Activated CD4-positive, CD25-positive, alpha-beta regulatory T cell treated with anti-CD3 and anti-CD28 coated beads, Interleukin-2, amount 50 U/mL, for 72 hours (primary cell): ENCODE results near the gene RNASE4.

Experiments
- DNase-seq: peaks from one replicate; pipeline ENCODE4 v3.0.0; 2021

RNASE4 gene

GRCh38 chr14:20676072-20676471 lies 8.3 kb upstream of the RNASE4 start:
- DNase-seq, result no peak

- DNase-seq, result no peak
Observed at GRCh38 chr14:20679907-20680306, 4.5 kb upstream of the RNASE4 start.

- DNase-seq, result no peak
Observed at GRCh38 chr14:20680363-20680762, 4.0 kb upstream of the RNASE4 start.

- no peak for DNase-seq
Observed at GRCh38 chr14:20680843-20681347, 3.5 kb upstream of the RNASE4 start.

GRCh38 chr14:20681348-20682126 lies 2.8 kb upstream of the RNASE4 start:
- peak; percentile 86 for DNase-seq

DNA sequence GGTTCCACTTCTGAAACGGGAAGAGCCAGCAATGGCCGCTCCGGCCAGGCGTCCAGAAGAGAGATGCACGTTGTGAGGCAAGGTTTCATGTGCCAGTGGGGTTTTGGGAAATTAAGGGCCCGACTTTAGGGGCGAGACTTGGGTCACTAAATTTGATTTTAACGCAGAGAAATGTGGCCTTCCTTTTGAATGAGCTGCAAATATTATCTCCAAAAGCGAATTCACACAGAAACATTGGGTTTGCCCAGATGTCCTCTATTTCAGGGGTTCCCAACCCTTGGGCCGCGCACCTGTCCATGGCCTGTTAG lies 2.3 kb upstream of the RNASE4 start:
- DNase-seq, result no peak

DNA sequence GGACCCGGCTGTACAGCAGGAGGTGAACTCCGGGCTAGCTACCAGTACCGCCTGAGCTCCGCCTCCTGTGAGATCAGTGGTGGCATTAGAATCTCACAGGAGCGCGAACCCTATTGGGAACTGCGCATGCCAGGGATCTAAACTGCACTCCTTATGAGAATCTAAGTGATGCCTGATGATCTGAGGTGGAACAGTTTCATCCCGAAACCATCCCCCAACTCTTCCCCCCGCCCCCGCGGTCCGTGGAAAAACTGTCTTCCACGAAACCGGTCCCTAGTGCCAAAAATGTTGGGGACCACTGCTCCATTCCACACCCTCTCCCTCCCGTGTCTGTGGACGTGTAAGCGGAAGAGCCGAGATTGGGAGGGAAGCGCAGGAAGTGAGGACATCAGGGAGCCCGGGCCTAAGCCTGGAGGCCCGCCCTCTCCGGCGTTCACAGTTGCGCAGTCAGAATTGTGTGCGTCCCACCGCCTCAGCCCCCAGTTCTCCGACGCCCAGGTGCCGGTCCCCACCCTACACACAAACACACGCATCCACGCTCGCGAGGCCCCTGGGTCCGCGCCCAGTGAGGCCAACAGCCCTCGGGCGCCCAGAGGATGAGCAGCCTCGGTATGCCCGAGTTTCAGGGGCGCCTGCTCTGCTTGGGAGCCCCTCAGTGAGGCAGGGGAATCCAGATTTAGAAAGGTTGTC lies 1.8 kb upstream of the RNASE4 start:
- DNase-seq, result peak; percentile 79

- peak; percentile 82 for DNase-seq
Observed at GRCh38 chr14:20683125-20683890, 1.1 kb upstream of the RNASE4 start.

- no peak for DNase-seq
Observed at GRCh38 chr14:20684662-20685456, 499 bp downstream of the RNASE4 start.

DNA sequence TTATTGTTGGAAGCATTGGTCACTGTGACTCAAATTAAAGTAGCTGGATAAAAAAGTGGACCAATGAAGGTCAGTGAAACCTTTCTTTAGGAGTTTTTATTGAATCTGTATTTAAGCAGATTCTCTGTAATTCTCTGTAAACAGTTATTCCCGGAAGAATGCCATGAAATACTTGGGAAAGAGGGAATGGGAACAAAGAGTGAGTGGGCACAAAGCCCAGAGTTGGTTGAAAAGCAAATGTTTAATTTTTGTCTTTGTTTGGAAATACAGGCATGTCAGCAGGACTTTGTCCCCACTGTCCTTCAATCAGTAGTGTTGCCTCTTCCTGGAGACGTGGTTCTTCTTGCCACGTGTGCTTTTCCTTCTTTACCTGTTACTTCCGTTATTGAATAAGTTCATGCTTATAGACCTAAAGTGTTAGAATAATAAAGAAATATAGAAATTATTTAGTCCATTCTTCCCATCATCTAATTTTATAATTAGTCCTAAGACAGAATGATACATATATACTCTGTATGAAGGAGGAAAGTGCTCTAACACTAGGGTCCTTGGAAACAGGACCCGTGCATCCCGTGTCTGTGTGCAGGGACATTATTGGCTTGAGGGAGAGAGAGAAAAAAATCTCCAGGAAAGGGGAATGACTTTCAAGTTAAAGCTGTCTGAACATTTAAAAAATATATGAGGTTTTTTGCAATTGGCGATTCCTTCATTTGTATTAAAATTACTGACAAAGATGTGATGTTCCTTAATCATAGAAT lies 2.2 kb downstream of the RNASE4 start:
- DNase-seq, result no peak

- no peak for DNase-seq
Observed at GRCh38 chr14:20687362-20688166, 3.2 kb downstream of the RNASE4 start.

GRCh38 chr14:20688167-20688839 lies 3.9 kb downstream of the RNASE4 start, which contains the start of gene ANG:
TSS of gene ANG (plus strand) at chr14:20688764. CDS start at chr14:20693565, 4,801 bp downstream.
- DNase-seq, result no peak

GRCh38 chr14:20690848-20691640 lies 6.7 kb downstream of the RNASE4 start:
- DNase-seq, result no peak

GRCh38 chr14:20692116-20692751 lies 7.9 kb downstream of the RNASE4 start:
- no peak for DNase-seq

DNA sequence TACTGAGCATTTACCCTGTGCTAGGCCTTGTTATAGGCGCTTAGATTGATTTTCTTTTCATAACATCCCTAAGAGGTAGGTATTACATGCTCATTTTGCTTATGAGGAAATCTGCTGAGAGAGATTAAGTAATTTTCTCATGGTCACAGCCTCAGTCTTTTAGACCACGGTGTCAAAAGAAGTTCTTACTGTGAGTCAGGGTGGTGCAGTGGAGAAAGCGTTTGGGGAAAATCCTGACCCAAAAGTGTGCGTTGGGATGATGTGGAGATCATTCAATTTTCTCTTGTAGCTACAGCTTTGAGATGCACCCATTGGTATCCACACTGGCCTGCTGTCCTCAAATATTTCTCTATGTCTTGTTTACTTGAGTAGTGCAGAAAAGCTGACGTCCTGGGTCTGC lies 12.4 kb downstream of the RNASE4 start:
- DNase-seq, result no peak

DNA sequence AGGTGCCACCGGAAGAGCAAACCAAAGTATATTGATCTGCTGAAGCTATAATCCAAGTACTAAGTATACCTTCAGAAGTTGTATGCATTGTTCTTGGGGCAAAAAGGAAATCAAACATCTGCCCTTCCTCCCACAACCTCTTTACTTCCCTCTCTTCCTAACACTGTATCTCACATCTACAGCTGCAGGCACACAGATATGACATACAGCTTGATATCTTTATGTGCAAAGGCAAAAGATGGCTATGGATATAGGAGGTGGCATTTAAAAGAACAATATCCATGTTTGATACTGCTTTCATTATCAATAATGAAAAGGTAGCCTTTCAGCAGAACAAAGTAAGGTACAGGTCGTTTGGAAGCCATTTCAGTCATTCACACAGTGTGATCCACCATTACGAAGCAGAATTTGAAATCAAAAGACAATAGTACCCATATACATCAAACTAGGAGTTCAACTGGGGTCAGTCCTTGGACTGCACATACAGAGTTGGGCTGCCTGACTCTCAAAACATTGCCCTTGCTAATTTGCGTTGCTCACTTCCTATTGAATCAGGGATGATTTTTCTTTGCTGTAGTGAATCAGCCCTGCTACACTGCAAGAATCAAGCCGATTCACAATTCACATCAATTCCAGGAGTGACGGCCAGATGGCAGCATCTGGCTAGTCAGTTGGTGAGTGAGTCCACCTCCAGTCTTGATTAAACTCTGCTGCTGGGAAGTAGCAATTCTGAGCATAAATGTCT lies 13.1 kb downstream of the RNASE4 start:
- peak; percentile 53 for DNase-seq

GRCh38 chr14:20698018-20698329 lies 13.6 kb downstream of the RNASE4 start:
- DNase-seq, result no peak

DNA sequence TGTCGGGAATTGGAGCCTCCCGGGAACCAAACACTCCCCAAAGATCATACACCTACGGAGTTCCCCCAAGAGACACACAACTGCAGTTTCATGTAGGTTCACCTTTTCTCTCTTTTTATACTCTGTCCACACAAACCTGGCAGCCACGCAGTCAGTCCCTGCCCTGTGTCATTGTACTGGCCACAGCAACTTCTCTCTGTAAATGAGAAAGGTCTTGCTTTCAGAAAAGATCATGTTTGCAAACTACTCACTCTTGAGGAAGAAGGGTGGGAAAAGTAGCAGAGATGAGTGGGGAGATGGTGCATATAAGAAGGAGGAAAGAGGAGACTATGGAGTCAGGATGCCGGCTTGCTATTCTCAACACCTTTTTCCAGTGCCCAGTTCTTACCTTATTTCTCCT lies 14.6 kb downstream of the RNASE4 start:
- no peak for DNase-seq

DNA sequence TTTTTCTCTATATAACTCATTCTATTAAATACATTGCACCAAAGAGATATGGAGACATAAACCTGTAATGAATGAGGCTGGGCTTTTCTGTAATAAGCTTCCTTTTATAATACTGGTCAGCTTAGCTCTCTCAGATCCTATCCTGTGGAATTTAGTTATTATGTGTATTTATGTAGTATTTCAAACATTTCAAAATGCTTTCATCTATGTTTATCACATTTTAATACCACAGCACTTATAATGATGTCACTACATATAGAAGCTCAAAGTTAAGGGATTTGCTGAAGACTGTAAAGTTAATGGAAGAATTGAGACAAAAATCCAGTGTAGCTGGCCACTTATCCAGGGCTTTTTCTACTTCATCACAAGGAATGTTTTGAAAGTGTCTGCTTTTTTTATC lies 15.6 kb downstream of the RNASE4 start:
- no peak for DNase-seq
